Measurements from ENCODE around the gene CALN1. TPM values are rescaled to one million over a fixed set of nuclear protein-coding genes. Genes with fewer than 3 reads are reported as not detected.

The CALN1 gene
- polyA plus RNA-seq, 1 experiment, result not detected

DNA sequence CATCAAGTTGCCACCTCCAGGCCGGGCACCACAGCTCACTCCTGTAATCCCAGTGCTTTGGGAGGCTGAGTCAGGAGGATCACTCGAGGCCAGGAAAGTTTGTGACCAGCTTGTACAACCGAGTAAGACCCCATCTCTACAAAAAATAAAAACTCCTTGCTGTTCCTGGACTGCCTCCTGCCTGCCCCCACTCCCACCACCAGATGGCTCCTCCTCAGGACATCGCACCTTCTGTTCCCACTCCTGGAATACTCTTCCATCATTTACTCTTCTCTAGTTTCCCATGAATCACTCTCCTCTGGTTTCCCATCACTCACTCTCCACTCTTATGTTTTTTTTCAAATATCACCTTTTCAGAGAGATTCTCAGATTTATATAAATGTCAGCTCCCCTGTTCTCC, 540.7 kb downstream of the CALN1 start:
- no peak for TF ChIP-seq CTCF (IDR thresholded peaks at IDR 0.05; ENCODE audit: insufficient read depth, low read depth, low read length)
- DNase-seq (ENCODE audit: low read depth), result no peak
- Histone ChIP-seq H3K27me3 (ENCODE audit: control insufficient read depth, insufficient read depth, low read length) (no peaks in the 10 kb centered on the region), H3K4me3 (ENCODE audit: low read depth, low read length) (no peak overlapping the region), H3K36me3 (ENCODE audit: control insufficient read depth, insufficient read depth, low read length) (no peaks in the 10 kb centered on the region)
- ChIA-PET POLR2A (no interaction called here), CTCF (no interaction called here)

- no peaks in the 10 kb centered on the region for H3K36me3 ChIP-seq (ENCODE audit: control insufficient read depth, insufficient read depth, low read length)
- DNase-seq (ENCODE audit: low read depth), result no peak
- ChIA-PET POLR2A (no interaction called here), CTCF (no interaction called here)
- no peaks in the 10 kb centered on the region for H3K27me3 ChIP-seq (ENCODE audit: control insufficient read depth, insufficient read depth, low read length)
- no peak overlapping the region for H3K4me3 ChIP-seq (ENCODE audit: low read depth, low read length)
- TF ChIP-seq CTCF (IDR thresholded peaks at IDR 0.05; ENCODE audit: insufficient read depth, low read depth, low read length), result no peak
Observed at GRCh38 chr7:71870812-71871211, 541.3 kb downstream of the CALN1 start.

- ChIA-PET CTCF (no interaction called here), POLR2A (no interaction called here)
- TF ChIP-seq CTCF (IDR thresholded peaks at IDR 0.05; ENCODE audit: insufficient read depth, low read depth, low read length), result no peak
- H3K4me3 ChIP-seq (ENCODE audit: low read depth, low read length), result no peak overlapping the region
- no peaks in the 10 kb centered on the region for H3K36me3 ChIP-seq (ENCODE audit: control insufficient read depth, insufficient read depth, low read length)
- no peak for DNase-seq (ENCODE audit: low read depth)
- H3K27me3 ChIP-seq (ENCODE audit: control insufficient read depth, insufficient read depth, low read length), result no peaks in the 10 kb centered on the region
Observed at GRCh38 chr7:71868797-71869196, 543.3 kb downstream of the CALN1 start.

DNA sequence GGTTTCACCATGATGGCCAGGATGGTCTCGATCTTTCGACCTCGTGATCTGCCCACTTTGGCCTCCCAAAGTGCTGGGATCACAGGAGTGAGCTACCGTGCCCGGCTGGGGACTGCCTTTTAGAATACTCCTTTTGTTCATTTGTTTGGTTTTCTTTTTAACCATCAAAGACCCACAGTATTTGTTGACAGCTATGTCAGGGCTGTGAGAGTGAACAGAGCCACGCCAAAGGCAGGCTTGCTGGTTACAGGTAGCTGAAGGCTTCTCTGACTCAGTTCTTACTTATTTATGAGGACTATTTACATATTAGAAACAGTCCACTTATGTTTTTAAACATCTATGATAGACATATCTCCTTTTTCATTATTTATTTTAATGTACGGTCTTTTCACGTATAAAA, 544.5 kb downstream of the CALN1 start:
- no peaks in the 10 kb centered on the region for H3K27me3 ChIP-seq (ENCODE audit: control insufficient read depth, insufficient read depth, low read length)
- TF ChIP-seq CTCF (IDR thresholded peaks at IDR 0.05; ENCODE audit: insufficient read depth, low read depth, low read length), result no peak
- CTCF ChIA-PET, result no interaction called here
- no peak for DNase-seq (ENCODE audit: low read depth)
- no peaks in the 10 kb centered on the region for H3K36me3 ChIP-seq (ENCODE audit: control insufficient read depth, insufficient read depth, low read length)
- POLR2A ChIA-PET, result no interaction called here
- H3K4me3 ChIP-seq (ENCODE audit: low read depth, low read length), result no peak overlapping the region

- no peak for TF ChIP-seq CTCF (IDR thresholded peaks at IDR 0.05; ENCODE audit: insufficient read depth, low read depth, low read length)
- ChIA-PET POLR2A (no interaction called here), CTCF (no interaction called here)
- DNase-seq (ENCODE audit: low read depth), result no peak
- Histone ChIP-seq H3K36me3 (ENCODE audit: control insufficient read depth, insufficient read depth, low read length) (no peaks in the 10 kb centered on the region), H3K4me3 (ENCODE audit: low read depth, low read length) (no peak overlapping the region), H3K27me3 (ENCODE audit: control insufficient read depth, insufficient read depth, low read length) (no peaks in the 10 kb centered on the region)
Observed at GRCh38 chr7:71865172-71865571, 547.0 kb downstream of the CALN1 start.
